ENCODE results near the gene KCNIP3. TPM values are rescaled to one million over a fixed set of nuclear protein-coding genes. Genes with fewer than 3 reads are reported as not detected.
A peak's percentile ranks its signal among the peaks of the same experiment; 100 is the strongest.

KCNIP3 gene
- total RNA-seq, 4 donors from 2014 or later = 5.2 to 20.4 (median 11.4) TPM

- DNase-seq (ENCODE audit: low spot score in 2 of 2) = peak; percentile 65 to 87
- TF ChIP-seq, protein P1, sequence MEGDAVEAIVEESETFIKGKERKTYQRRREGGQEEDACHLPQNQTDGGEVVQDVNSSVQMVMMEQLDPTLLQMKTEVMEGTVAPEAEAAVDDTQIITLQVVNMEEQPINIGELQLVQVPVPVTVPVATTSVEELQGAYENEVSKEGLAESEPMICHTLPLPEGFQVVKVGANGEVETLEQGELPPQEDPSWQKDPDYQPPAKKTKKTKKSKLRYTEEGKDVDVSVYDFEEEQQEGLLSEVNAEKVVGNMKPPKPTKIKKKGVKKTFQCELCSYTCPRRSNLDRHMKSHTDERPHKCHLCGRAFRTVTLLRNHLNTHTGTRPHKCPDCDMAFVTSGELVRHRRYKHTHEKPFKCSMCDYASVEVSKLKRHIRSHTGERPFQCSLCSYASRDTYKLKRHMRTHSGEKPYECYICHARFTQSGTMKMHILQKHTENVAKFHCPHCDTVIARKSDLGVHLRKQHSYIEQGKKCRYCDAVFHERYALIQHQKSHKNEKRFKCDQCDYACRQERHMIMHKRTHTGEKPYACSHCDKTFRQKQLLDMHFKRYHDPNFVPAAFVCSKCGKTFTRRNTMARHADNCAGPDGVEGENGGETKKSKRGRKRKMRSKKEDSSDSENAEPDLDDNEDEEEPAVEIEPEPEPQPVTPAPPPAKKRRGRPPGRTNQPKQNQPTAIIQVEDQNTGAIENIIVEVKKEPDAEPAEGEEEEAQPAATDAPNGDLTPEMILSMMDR (IDR thresholded peaks at IDR 0.05) = no peak
- TF ChIP-seq POLR2A (IDR thresholded peaks at IDR 0.05) = no peak
- intact Hi-C loops (cut with DNase I; ENCODE audit: low total_unique reads) = no loop called here
- 43 to 45% methylated on average over 9 to 10 of the region's 11 CpGs for WGBS, 2 donors
- no peak overlapping the region for H3K4me3 ChIP-seq (ENCODE audit: low read depth, poor library complexity, severe bottlenecking)
Measured at GRCh38 chr2:95277246-95277906, 19.8 kb upstream of the KCNIP3 start.

DNA sequence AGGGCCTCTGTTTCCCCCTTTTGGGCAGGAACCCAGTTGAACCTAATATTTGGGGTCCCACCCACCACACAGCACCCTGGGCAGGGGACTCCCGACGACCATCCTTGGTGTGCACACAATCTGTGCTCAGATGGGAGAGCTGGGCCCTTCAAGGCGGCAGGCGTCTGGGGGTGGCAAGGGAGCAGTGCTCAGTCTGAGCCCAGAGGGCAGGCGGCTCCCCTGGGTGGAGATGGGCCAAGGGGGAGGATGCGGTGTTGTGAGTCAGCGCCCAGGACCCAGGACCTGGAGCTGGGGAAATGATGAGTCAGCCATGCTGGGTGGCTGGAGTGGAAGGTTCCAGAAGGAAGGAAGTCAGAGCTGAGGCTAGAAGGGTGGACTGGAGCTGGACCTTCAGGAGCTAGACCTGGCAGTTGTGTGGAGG is 19.1 kb upstream of the KCNIP3 start:
- TF ChIP-seq, protein P1 (IDR thresholded peaks at IDR 0.05) = no peak
- TF ChIP-seq POLR2A (IDR thresholded peaks at IDR 0.05) = no peak
- intact Hi-C loops (cut with DNase I; ENCODE audit: low total_unique reads) = no loop called here
- peak in 1 of 2 donors; percentile 91 for DNase-seq (ENCODE audit: low spot score in 2 of 2)
- H3K4me3 ChIP-seq (ENCODE audit: low read depth, poor library complexity, severe bottlenecking) = no peak overlapping the region
- WGBS, 2 donors = 46 to 52% methylated on average over 7 of the region's 7 CpGs

DNA sequence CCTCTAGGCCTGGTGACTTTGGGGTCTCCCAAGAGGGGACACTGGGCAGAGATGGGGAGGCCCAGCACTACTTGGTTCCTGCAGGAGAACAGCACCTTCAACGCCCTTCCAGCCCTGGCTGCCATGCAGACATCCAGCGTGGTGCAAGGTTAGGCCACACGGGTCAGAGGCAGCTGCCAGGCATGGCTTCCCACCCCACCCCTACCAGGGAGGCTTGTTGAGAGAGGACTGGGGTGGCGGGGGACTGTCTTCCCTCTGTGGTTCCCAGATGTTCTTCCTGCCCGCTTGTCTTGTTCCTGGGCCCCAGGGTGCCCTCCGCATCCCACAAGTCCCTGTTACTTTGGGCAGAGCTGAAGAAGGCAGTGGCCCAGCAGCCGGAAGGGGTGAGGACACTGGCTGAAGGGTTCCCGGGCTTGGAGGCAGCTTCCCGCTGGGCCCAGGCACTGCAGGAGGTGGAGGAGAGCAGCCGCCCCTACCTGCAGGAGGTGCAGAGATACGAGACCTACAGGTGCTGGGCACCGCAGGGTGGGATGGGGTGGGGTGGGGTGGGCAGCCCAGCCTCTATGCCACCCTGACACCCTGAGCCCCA is 18.4 kb upstream of the KCNIP3 start:
- 90 to 94% methylated on average over 11 to 12 of the region's 12 CpGs for WGBS, 2 donors
- intact Hi-C loops (cut with DNase I; ENCODE audit: low total_unique reads) = no loop called here
- H3K4me3 ChIP-seq (ENCODE audit: low read depth, poor library complexity, severe bottlenecking) = no peak overlapping the region
- TF ChIP-seq POLR2A (IDR thresholded peaks at IDR 0.05) = no peak
- TF ChIP-seq, protein P1 (IDR thresholded peaks at IDR 0.05) = no peak
- no peak for DNase-seq (ENCODE audit: low spot score in 2 of 2)

GRCh38 chr2:95279435-95280035 is 17.6 kb upstream of the KCNIP3 start:
- no peak for DNase-seq (ENCODE audit: low spot score in 2 of 2)
- TF ChIP-seq, protein P1 (IDR thresholded peaks at IDR 0.05) = no peak
- intact Hi-C loops (cut with DNase I; ENCODE audit: low total_unique reads) = no loop called here
- 96 to 98% methylated on average over 12 to 18 of the region's 19 CpGs for WGBS, 2 donors
- H3K4me3 ChIP-seq (ENCODE audit: low read depth, poor library complexity, severe bottlenecking) = no peak overlapping the region

- WGBS, 2 donors = 76 to 83% methylated on average over 8 of the region's 8 CpGs
- TF ChIP-seq, protein P1 (IDR thresholded peaks at IDR 0.05) = no peak
- no peak for TF ChIP-seq POLR2A (IDR thresholded peaks at IDR 0.05)
- no peak for DNase-seq (ENCODE audit: low spot score in 2 of 2)
- H3K4me3 ChIP-seq (ENCODE audit: low read depth, poor library complexity, severe bottlenecking) = no peak overlapping the region
- intact Hi-C loops (cut with DNase I; ENCODE audit: low total_unique reads) = no loop called here
Measured at GRCh38 chr2:95281071-95281470, 16.1 kb upstream of the KCNIP3 start.

All from lower leg skin (tissue), 4 donors.